ENCODE data around the gene IL11.
A peak's percentile ranks its signal among the peaks of the same experiment; 100 is the strongest.

DNA sequence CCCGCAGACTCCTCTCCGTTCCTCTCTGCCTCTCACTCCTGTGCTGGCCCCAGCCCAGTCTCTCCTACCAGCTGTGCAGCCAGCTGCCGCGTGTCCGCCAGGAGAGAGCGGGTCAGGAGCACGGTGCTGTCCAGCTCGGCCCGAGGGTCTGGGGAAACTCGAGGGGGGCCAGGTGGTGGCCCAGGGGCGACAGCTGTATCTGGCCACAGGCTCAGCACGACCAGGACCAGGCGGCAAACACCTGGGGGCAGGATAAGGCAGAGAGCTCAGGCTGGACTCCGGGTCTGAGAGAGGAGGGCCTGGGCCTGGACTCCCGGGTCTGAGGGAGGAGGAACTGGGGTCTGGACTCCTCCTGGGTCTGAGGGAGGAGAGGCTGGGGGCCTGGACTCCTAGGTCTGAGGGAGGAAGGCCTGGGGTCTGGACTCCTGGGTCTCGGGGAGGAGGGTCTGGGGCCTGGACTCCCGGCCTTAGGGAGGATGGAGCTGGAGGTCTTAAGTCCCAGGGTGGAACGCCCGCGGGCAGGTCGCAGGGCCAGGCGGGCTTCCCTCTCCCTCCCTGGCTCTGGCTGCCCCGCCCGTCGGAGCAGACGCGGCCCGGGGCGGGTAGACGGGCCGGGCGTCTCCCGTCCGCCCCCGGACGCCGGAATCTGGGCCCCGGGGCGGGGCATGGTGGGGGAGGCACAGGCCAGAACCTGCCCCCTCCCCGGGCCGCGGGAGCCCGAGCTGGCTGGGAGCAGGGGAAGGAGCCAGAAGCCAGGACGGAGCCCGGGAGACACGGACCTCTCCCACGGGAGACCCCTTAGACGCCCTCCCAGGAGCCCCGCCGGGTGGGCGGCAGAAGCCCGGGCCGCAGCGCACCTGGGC, 1.3 kb downstream of the IL11 start:
- TF ChIP-seq EP300 (IDR thresholded peaks at IDR 0.05) (no peak), SMC3 (IDR thresholded peaks at IDR 0.05) (no peak), JUNB (IDR thresholded peaks at IDR 0.05) (no peak), POLR2A (IDR thresholded peaks at IDR 0.05; ENCODE audit: low read length) (0 out of 2 replicates have a peak, but pooled peaks have one; percentile 9), FOSL2 (IDR thresholded peaks at IDR 0.05) (no peak), FOSL2 (CRISPR knock-in tag; IDR thresholded peaks at IDR 0.05) (no peak), TP53 (CRISPR knock-in tag; IDR thresholded peaks at IDR 0.05) (no peak), NFE2L2 (conservative IDR thresholded peaks at IDR 0.05; ENCODE audit: low read length) (no peak), JUN (IDR thresholded peaks at IDR 0.05) (peak; percentile 34 to 38; a peak in 3 of 5 replicates), PBX3 (IDR thresholded peaks at IDR 0.05) (no peak; the same call in 1 of the 2 replicates), FOXS1 (CRISPR knock-in tag; IDR thresholded peaks at IDR 0.05) (no peak), RNF2 (IDR thresholded peaks at IDR 0.05; ENCODE audit: borderline replicate concordance, low read depth) (no peak), RFX5 (IDR thresholded peaks at IDR 0.05) (no peak)
- TF ChIP-seq, protein P1, sequence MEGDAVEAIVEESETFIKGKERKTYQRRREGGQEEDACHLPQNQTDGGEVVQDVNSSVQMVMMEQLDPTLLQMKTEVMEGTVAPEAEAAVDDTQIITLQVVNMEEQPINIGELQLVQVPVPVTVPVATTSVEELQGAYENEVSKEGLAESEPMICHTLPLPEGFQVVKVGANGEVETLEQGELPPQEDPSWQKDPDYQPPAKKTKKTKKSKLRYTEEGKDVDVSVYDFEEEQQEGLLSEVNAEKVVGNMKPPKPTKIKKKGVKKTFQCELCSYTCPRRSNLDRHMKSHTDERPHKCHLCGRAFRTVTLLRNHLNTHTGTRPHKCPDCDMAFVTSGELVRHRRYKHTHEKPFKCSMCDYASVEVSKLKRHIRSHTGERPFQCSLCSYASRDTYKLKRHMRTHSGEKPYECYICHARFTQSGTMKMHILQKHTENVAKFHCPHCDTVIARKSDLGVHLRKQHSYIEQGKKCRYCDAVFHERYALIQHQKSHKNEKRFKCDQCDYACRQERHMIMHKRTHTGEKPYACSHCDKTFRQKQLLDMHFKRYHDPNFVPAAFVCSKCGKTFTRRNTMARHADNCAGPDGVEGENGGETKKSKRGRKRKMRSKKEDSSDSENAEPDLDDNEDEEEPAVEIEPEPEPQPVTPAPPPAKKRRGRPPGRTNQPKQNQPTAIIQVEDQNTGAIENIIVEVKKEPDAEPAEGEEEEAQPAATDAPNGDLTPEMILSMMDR (IDR thresholded peaks at IDR 0.05) = no peak
